T47D (cell line): ENCODE measurements around the gene TRIM23.
"Not testable (repeated sequence)": the region's sequence is repeated elsewhere in the genome, so short reads cannot be mapped to it uniquely, and the experiment has no call there.

Experiments used
- DNase-seq, 2 experiments: peaks; one replicate each; pipeline versions ENCODE4 v3.0.0 to v3.0.0-alpha.2; 2011 to 2012; ENCODE audit warnings: low read depth in 1 of 2, low spot score in 1 of 2
- JUND ChIP-seq: IDR thresholded peaks from 2 replicates; pipeline ENCODE4 v1.6.1; 2012; ENCODE audit warnings: low read depth
- in situ Hi-C: cut with HindIII; loops from 2 replicates; pipeline ENCODE4 v1.10.0; 2016; ENCODE audit warnings: low sequenced_read_pairs, low pct_unique_long_range_greater_than_20kb

The TRIM23 gene

GRCh38 chr5:65623482-65623881 is 651 bp downstream of the TRIM23 start:
- TF ChIP-seq JUND, result no peak
- peak in 1 of 2 experiments; percentile 0 for DNase-seq
- in situ Hi-C loops, result no loop called here

- in situ Hi-C loops, DNase-seq: not testable (repeated sequence)
Measured at GRCh38 chr5:65621961-65622360, 2.2 kb downstream of the TRIM23 start.

- no peak for DNase-seq
- in situ Hi-C loops, result no loop called here
- no peak for TF ChIP-seq JUND
Measured at GRCh38 chr5:65620021-65620420, 4.1 kb downstream of the TRIM23 start.

GRCh38 chr5:65612298-65612907 is 11.7 kb downstream of the TRIM23 start:
- DNase-seq, result no peak
- TF ChIP-seq JUND, result no peak
- in situ Hi-C loops, result no loop called here

- DNase-seq, result peak in 1 of 2 experiments; percentile 5
- in situ Hi-C loops, result no loop called here
- no peak for TF ChIP-seq JUND
Measured at GRCh38 chr5:65611524-65611923, 12.6 kb downstream of the TRIM23 start.

GRCh38 chr5:65601761-65602160 is 22.4 kb downstream of the TRIM23 start:
- DNase-seq, in situ Hi-C loops: not testable (repeated sequence)

- no peak for DNase-seq
- no peak for TF ChIP-seq JUND
- in situ Hi-C loops, result no loop called here
Measured at GRCh38 chr5:65588694-65589093, 35.4 kb downstream of the TRIM23 start.

- in situ Hi-C loops, result no loop called here
- no peak for TF ChIP-seq JUND
- no peak for DNase-seq
Measured at GRCh38 chr5:65577141-65577540, 47.0 kb downstream of the TRIM23 start.

- no peak for DNase-seq
- no peak for TF ChIP-seq JUND
- in situ Hi-C loops, result no loop called here
Measured at GRCh38 chr5:65570598-65571226, 53.4 kb downstream of the TRIM23 start.

- no peak for TF ChIP-seq JUND
- DNase-seq, result no peak
- in situ Hi-C loops, result no loop called here
Measured at GRCh38 chr5:65566505-65566904, 57.6 kb downstream of the TRIM23 start.

GRCh38 chr5:65563777-65564176 is 60.4 kb downstream of the TRIM23 start:
- TF ChIP-seq JUND, result no peak
- in situ Hi-C loops, result no loop called here
- no peak for DNase-seq

GRCh38 chr5:65562731-65563701 is 61.1 kb downstream of the TRIM23 start, which contains the start of the genes CENPK and PPWD1:
Gene CENPK (minus strand): TSS chr5:65563168. CDS start chr5:65554907, 8,261 bp downstream.
Gene PPWD1 (plus strand): TSS chr5:65563296. CDS start chr5:65563311, 15 bp downstream.
- in situ Hi-C loops, result no loop called here
- DNase-seq, result peak; percentile 81 to 97
- TF ChIP-seq JUND, result no peak

GRCh38 chr5:65556718-65557117 is 67.4 kb downstream of the TRIM23 start:
- in situ Hi-C loops, result no loop called here

More at GRCh38 chr5:65556718-65557117, 67.4 kb downstream of the TRIM23 start:
- TF ChIP-seq JUND, result no peak
- DNase-seq, result no peak
